ENCODE results near the gene HRH4. TPM values are rescaled to one million over a fixed set of nuclear protein-coding genes. Genes with fewer than 3 reads are reported as not detected.
A peak's percentile ranks its signal among the peaks of the same experiment; 100 is the strongest.

HRH4 gene
- total RNA-seq, 1 donor, result 0.54 TPM

DNA sequence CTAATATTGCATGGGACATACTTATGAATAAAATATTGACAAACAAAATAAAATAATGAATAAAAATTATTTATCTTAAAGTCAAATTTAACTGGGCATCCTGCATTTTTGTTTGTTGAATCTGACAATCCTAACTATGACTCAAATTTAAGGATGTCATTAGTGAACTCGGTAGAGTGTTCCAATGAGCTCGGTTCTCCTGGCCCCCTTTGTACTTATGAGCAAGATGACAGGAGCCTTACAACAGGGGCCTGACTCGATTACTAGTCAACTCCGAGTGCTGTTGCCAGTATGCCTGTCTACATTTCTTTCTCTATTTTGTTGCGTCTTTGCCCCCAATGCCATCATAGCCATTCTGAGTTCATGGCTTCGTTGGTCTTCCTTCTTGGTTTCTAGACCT is 40.3 kb downstream of the HRH4 start:
- DNase-seq (ENCODE audit: low read depth in 2 of 3, low spot score in 2 of 3), result no peak

DNA sequence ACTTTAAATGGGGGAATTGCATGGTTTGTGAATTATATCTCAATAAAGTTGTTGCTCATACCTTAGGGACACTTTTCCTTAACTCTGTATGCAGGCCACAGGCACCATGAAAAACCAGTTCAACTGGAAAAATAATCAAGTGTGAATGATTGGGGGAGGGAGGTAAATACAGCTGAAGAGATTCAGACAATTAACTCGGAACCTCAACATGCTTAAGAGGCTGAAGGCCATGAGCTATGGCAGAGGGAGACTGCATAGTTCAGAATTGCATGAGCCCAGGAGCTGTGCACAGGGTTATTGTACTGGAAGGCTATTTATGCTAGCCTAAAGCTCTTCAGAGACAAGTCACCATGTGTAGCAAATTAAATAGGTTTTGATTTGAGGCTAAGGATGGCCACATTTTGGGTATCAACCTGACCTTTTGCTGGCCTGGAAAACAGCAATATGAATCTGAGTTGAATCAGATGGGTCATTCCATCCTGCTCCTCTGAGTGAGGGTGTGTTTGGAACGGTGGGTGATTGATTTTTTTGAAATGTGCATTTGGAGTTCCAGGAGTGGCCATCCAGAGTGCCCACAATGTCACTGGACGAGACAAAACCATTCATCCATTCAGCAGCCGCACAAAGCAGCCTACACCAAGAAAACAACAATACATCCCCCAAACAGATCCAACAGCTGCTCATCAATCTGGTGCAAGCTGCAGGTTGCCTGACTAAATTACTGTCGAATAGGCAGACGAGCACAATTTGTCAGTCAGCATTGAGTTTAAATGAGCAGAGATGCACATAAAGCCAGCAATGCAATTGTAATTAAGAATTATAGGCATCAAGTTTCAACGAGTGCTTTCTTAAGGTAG is 42.5 kb downstream of the HRH4 start:
- no peak for DNase-seq (ENCODE audit: low read depth in 2 of 3, low spot score in 2 of 3)

DNA sequence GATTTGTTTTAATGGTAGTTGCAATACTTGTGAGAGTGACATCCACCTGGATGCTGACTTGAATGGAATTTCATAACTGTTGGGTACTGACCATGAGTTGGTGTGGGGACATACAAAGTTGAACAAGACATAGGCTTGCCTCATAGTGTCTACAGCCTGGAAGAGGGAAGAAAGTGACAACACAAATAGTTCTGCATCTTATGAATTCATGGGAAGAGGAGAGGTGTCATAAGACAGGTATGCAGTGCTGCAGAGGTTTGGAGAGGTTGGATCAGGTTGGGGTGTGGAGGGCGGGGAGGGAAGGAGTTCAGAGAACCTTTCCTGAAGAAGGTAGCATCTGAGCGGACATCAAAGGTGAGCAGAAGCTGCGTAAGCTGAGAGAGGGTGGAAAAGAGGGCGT is 44.0 kb downstream of the HRH4 start:
- no peak for DNase-seq (ENCODE audit: low read depth in 2 of 3, low spot score in 2 of 3)

DNA sequence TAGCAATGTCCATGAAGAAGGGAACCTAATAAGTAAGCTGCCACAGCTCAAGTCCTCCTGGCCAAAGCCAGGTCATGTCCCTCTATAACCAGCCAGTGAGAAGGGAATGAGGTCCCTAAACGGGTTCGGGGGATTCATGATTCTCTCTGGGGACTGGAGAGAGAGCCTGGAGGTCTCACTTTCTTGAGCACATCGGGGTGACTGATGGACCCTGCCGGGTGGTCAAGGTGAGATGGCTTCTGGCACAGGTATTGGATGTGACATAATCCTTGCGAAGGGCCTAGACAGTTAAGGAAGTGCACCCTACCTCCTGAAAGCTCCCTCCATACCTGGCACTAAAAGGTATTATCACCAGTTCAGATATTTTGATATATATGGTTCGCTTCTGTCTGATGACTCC is 45.7 kb downstream of the HRH4 start:
- no peak for DNase-seq (ENCODE audit: low read depth in 2 of 3, low spot score in 2 of 3)

DNA sequence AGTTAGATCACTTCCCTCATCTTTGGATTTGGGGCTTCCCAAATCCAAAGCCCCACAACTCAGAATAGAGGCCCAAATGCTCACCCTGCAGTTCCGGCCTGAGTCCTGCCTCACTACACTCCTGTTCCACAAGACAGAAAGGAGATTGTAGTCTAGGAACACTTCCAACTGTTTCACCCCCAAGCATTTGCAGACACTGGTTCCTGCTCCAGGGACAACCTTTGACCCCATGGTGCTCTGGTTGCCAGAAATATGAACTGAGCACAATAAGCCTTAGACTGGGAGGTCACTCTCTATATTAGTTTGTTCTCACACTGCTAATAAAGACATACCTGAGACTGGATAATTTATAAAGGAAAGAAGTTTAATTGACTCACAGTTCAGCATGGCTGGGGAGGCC is 49.0 kb downstream of the HRH4 start:
- DNase-seq (ENCODE audit: low read depth in 2 of 3, low spot score in 2 of 3), result no peak

DNA sequence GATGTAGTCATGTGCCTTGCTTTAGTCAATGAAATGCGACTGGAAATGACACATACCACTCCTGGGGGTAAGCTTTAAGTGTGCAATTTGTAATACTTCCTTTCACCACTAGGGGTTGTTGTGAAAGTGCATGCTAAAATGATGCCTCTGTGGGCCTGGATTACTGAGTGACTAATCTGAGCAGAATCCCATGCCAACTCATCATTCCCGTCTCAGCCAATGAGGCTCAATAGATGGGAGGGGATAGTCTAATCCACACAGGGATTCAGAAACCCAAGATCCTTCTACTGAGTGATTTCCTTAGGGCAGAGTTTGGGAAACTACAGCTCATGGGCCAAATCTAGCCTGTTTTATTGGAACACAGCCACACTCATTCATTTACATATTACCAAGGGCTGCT is 54.0 kb downstream of the HRH4 start:
- peak in 2 of 3 donors; percentile 49 to 64 for DNase-seq (ENCODE audit: low read depth in 2 of 3, low spot score in 2 of 3)

DNA sequence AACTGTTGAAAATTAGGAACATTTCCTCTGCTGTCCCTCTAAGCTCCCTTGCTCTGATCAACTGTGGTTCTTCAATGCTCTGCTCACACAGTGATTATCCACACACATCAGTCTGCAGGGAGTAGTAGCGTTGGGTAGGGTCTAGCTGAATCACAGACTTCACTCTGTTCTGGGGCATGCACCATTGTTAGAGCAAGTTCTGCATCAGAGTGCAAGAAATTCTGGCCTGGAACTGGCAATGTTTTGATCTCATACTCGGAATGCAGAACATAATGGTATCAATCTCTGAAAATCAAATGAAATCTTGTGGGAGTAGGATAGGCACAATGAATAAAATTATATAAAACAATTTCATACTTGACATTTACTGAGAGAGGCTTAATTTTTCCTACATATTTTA is 55.3 kb downstream of the HRH4 start:
- DNase-seq (ENCODE audit: low read depth in 2 of 3, low spot score in 2 of 3), result no peak

DNA sequence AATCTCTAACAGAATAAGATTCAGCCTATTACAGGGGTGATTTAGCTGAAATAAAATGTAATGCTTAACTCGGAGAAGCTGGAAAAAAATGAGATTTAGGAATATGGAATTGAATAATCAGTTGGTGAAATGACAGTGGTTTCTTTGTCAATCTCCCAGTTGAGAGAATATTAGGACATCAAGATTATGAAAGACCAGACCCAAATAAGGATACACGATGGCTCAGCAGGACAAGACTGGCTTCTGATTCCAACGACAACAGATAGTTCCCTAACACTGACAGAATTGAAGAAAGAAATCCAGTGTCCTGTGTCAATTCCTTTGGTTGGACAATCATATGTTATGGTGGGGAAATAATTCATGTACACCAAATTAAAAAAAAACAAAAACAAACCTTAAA is 55.8 kb downstream of the HRH4 start:
- no peak for DNase-seq (ENCODE audit: low read depth in 2 of 3, low spot score in 2 of 3)

DNA sequence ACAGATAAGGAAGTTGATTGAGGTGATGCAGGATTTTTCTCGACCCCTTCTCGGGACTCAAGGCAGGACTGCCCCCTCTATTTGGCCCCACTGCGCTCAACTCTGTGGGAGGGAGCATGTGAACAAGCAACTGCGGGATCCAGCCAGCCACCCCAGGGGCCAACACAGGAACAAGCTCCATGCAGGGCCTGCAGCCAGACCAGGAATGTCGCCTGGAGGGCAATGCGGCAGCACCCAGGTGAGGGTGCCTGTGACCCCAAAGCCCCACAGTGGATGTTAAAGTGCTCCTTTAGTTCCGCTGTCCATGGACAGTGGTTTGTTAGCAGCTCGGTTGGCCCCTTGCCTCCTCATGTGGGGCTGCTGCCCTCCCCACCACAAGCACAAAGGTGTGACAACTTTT is 57.1 kb downstream of the HRH4 start:
- DNase-seq (ENCODE audit: low read depth in 2 of 3, low spot score in 2 of 3), result no peak

DNA sequence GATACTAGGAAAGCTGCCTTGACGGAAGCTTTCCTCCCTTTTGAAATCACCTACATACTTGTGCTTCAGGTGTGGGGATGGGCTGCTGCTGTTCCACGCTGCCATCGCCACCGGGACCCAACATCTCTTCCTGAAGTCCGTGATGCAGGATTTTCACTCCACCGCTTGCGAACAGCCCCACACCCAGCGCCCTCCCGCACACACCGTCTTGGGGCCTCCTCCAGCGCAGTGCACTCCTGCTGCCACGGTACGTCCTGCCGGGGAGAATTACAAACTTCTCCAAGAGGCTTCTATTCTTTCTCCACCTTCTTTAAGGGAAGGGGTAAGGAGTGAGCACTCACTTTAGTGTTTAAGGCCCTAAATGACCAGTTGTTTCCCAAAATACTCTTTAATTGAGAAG is 58.2 kb downstream of the HRH4 start:
- DNase-seq (ENCODE audit: low read depth in 2 of 3, low spot score in 2 of 3), result no peak

Small RNAs within 50 kb of the gene (small RNA-seq; reads per million reads assigned to genes)
- not detected for gene RF00019

Other genes starting within 250 kb of the HRH4 start
- 14.8 TPM for gene OSBPL1A, start 62.8 kb upstream of the HRH4 start, total RNA-seq
- gene IMPACT, start 34.0 kb upstream of the HRH4 start, total RNA-seq, result 13.5 TPM

All from hematopoietic multipotent progenitor cell (in vitro differentiated cells).